ENCODE results near the gene ST6GALNAC4. TPM values are rescaled to one million over a fixed set of nuclear protein-coding genes. Genes with fewer than 3 reads are reported as not detected.
A peak's percentile ranks its signal among the peaks of the same experiment; 100 is the strongest.

ST6GALNAC4 gene
- total and polyA plus RNA-seq, 10 of the 15 experiments (the other 5 are each of a cell fraction or from before 2014, with no cell fraction given): 4.2 to 63.2 (median 35.2) TPM

DNA sequence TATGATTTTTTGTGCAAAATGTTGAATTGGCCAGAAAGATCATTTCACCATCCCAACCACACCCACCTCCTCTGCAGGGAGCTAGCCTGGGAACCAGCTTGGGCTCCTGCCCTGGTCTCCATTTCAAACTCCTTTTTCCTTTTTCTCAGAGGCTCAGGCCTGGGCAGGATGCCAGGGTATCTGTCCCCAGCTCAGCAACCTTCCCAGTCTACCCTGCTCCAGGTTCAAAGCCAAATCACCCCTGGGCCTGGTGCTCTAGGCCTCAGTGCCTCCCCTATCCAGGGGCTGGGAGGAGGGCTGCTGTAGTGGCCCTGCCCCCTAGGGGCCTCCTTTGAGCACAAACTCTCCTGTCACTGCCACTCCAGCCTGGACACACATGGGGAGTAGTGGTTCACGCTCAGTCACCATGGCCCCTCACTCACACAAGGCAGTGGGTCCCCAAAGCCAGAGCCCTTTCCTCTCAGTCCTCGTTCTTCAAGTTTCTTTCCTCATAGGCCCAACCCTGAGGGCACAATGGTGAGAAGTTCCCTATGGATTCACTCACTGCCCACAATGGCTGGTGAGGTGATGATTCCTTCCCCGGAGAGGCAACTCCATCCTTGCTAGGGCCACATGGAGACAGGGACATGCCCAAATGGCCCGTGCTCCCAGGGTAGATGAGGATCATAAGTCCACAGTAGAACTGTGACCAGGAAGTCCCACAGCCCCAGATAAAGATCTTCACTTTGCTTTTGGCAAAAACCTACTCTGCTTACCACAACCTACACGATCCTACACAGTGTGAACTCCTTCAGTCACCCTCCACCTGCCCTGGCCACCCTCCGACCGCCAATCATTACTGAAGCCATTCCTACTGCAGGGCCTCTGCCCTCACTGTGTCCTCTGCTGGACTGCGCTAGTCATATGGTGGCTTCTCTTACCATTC lies 1.6 kb upstream of the ST6GALNAC4 start (continued):
- TF ChIP-seq, protein P1, sequence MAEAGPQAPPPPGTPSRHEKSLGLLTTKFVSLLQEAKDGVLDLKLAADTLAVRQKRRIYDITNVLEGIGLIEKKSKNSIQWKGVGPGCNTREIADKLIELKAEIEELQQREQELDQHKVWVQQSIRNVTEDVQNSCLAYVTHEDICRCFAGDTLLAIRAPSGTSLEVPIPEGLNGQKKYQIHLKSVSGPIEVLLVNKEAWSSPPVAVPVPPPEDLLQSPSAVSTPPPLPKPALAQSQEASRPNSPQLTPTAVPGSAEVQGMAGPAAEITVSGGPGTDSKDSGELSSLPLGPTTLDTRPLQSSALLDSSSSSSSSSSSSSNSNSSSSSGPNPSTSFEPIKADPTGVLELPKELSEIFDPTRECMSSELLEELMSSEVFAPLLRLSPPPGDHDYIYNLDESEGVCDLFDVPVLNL (IDR thresholded peaks at IDR 0.05; ENCODE audit: low read depth, low read length): no peak

DNA sequence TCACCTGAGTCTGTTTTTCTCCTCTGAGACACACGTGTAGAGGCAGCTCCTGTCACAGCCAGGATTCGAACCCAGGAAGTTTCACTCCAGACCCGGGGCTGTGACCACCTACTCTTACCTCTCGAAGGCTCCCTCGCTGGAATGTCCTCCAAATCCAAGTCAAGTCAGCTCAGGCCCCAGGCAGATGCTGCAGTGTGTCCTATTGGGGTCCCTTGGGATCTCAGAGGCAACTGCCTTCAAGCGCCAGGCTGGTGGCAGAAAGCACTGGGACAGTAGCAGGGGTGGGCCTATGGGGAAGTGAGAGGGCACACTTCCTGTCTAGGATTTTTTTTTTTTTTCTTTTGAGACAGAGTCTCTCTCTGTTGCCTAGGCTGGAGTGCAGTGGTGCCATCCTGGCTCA lies 762 bp upstream of the ST6GALNAC4 start:
- H3K27me3 ChIP-seq (replicated peaks in 1 of 2; ENCODE audit: control insufficient read depth in 2 of 2, insufficient read depth in 2 of 2, low read length in 1 of 2): no peaks in the 10 kb centered on the region
- no peaks in the 10 kb centered on the region for H3K9me3 ChIP-seq (replicated peaks; ENCODE audit: control insufficient read depth, insufficient read depth, low read length)
- H4K20me1 ChIP-seq (ENCODE audit: control insufficient read depth, insufficient read depth): no peaks in the 10 kb centered on the region
- ATAC-seq (peak; percentile 59), DNase-seq (ENCODE audit: low read depth, low spot score) (no peak), FAIRE-seq (no peak)
- BruUV-seq (replicated peaks): no TSS peak
- peak overlapping the region; percentile 91 for H3K4me2 ChIP-seq (ENCODE audit: control insufficient read depth, insufficient read depth)
- ChIA-PET RAD21 (ENCODE audit: unreplicated experiment) (interaction anchor here (0.8 to 8.2 kb wide), 22 partner anchors 13 to 521 kb away, joined by 3 to 92 read pairs (median 5); partner anchors contain the start of genes CDK9, FPGS, PIP5KL1 and SH2D3C), SMC1A (ENCODE audit: uncharacterized antibody, unreplicated experiment) (interaction anchor here (0.8 to 5.8 kb wide), 7 partner anchors 12 to 182 kb away, joined by 3 to 37 read pairs (median 5); partner anchors contain the start of genes ST6GALNAC6 and TOR2A), CTCF (interaction anchor here (0.6 to 9.9 kb wide), 11 partner anchors 14 to 257 kb away, joined by 3 to 91 read pairs (median 4); partner anchors contain the start of gene TOR2A), POLR2A (interaction anchor here (0.6 to 6.9 kb wide), 9 partner anchors 13 to 372 kb away, joined by 3 to 166 read pairs (median 4); partner anchors contain the start of genes FPGS, PIP5KL1 and ST6GALNAC6)
- H3K36me3 ChIP-seq (ENCODE audit: control insufficient read depth in 2 of 2, insufficient read depth in 2 of 2, low read length in 1 of 2): peaks cover 0 to 1% of the 10 kb centered on the region in 2 experiments; a peak in 2 of 4 replicates
- WGBS (ENCODE audit: insufficient coverage, insufficient replicate concordance, low lambda C conversion rate, missing lambda C conversion rate): 0% methylated on average over 6 of the region's 6 CpGs
- peak overlapping the region; percentile 55; the same call in 1 of the 2 replicates for H3K27ac ChIP-seq (ENCODE audit: control insufficient read depth, insufficient read depth)
- peak overlapping the region; percentile 32; the same call in 1 of the 2 replicates for H3K9ac ChIP-seq (ENCODE audit: control insufficient read depth, insufficient read depth, low read length)
- in situ Hi-C loops (cut with MboI): loop anchor here (5.0 kb wide), 1 partner anchor 325 kb away; no protein-coding TSS in a partner anchor
- H3K79me2 ChIP-seq (ENCODE audit: control insufficient read depth, insufficient read depth, low read length): peaks cover 28% of the 10 kb centered on the region
- intact Hi-C loops (cut with micrococcal nuclease; ENCODE audit: unreplicated experiment): loop anchor here (2.0 to 5.0 kb wide), 4 partner anchors 35 to 413 kb away; partner anchors contain the start of genes FPGS, PTRH1 and TTC16
- no peak overlapping the region for H2AFZ ChIP-seq (ENCODE audit: control insufficient read depth, low read depth, low read length)
- peaks cover 31% of the 10 kb centered on the region for H3K4me1 ChIP-seq (ENCODE audit: control insufficient read depth, insufficient read depth, low read length)
- H3K4me3 ChIP-seq: no peak overlapping the region
- TF ChIP-seq LARP7 (IDR thresholded peaks at IDR 0.05) (0 out of 2 replicates have a peak, but pooled peaks have one; percentile 0), ZNF207 (IDR thresholded peaks at IDR 0.05; ENCODE audit: borderline replicate concordance) (no peak), DPF2 (IDR thresholded peaks at IDR 0.05) (0 out of 2 replicates have a peak, but pooled peaks have one; percentile 16), NBN (IDR thresholded peaks at IDR 0.05) (peak; percentile 46; the same call in 1 of the 2 replicates), FOXK2 (IDR thresholded peaks at IDR 0.05) (no peak), MEF2B (IDR thresholded peaks at IDR 0.05; ENCODE audit: partially characterized antibody, poor library complexity, severe bottlenecking) (peak; percentile 85), ZNF384 (IDR thresholded peaks at IDR 0.05; ENCODE audit: borderline replicate concordance, low read depth, low read length) (peak; percentile 60), IKZF2 (IDR thresholded peaks at IDR 0.05) (peak in 1 of 2 experiments; percentile 9; a peak in 1 of 4 replicates), STAT3 (IDR thresholded peaks at IDR 0.05; ENCODE audit: low read depth, low read length) (no peak), CBX3 (IDR thresholded peaks at IDR 0.05; ENCODE audit: borderline replicate concordance, low read depth) (no peak), FOS (IDR thresholded peaks at IDR 0.05; ENCODE audit: borderline replicate concordance, extremely low read depth, insufficient read length) (no peak), HDGF (IDR thresholded peaks at IDR 0.05) (no peak), ATF7 (IDR thresholded peaks at IDR 0.05; ENCODE audit: low read depth) (no peak)
- TF ChIP-seq, protein P2, sequence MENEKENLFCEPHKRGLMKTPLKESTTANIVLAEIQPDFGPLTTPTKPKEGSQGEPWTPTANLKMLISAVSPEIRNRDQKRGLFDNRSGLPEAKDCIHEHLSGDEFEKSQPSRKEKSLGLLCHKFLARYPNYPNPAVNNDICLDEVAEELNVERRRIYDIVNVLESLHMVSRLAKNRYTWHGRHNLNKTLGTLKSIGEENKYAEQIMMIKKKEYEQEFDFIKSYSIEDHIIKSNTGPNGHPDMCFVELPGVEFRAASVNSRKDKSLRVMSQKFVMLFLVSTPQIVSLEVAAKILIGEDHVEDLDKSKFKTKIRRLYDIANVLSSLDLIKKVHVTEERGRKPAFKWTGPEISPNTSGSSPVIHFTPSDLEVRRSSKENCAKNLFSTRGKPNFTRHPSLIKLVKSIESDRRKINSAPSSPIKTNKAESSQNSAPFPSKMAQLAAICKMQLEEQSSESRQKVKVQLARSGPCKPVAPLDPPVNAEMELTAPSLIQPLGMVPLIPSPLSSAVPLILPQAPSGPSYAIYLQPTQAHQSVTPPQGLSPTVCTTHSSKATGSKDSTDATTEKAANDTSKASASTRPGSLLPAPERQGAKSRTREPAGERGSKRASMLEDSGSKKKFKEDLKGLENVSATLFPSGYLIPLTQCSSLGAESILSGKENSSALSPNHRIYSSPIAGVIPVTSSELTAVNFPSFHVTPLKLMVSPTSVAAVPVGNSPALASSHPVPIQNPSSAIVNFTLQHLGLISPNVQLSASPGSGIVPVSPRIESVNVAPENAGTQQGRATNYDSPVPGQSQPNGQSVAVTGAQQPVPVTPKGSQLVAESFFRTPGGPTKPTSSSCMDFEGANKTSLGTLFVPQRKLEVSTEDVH (IDR thresholded peaks at IDR 0.05; ENCODE audit: low read depth, partially characterized antibody): no peak
- TF ChIP-seq, protein P3, sequence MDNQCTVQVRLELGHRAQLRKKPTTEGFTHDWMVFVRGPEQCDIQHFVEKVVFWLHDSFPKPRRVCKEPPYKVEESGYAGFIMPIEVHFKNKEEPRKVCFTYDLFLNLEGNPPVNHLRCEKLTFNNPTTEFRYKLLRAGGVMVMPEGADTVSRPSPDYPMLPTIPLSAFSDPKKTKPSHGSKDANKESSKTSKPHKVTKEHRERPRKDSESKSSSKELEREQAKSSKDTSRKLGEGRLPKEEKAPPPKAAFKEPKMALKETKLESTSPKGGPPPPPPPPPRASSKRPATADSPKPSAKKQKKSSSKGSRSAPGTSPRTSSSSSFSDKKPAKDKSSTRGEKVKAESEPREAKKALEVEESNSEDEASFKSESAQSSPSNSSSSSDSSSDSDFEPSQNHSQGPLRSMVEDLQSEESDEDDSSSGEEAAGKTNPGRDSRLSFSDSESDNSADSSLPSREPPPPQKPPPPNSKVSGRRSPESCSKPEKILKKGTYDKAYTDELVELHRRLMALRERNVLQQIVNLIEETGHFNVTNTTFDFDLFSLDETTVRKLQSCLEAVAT (IDR thresholded peaks at IDR 0.05): 0 out of 2 replicates have a peak, but pooled peaks have one; percentile 14
